ENCODE data around the gene LDB1.
A peak's percentile ranks its signal among the peaks of the same experiment; 100 is the strongest.

The LDB1 gene, protein sequence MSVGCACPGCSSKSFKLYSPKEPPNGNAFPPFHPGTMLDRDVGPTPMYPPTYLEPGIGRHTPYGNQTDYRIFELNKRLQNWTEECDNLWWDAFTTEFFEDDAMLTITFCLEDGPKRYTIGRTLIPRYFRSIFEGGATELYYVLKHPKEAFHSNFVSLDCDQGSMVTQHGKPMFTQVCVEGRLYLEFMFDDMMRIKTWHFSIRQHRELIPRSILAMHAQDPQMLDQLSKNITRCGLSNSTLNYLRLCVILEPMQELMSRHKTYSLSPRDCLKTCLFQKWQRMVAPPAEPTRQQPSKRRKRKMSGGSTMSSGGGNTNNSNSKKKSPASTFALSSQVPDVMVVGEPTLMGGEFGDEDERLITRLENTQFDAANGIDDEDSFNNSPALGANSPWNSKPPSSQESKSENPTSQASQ

DNA sequence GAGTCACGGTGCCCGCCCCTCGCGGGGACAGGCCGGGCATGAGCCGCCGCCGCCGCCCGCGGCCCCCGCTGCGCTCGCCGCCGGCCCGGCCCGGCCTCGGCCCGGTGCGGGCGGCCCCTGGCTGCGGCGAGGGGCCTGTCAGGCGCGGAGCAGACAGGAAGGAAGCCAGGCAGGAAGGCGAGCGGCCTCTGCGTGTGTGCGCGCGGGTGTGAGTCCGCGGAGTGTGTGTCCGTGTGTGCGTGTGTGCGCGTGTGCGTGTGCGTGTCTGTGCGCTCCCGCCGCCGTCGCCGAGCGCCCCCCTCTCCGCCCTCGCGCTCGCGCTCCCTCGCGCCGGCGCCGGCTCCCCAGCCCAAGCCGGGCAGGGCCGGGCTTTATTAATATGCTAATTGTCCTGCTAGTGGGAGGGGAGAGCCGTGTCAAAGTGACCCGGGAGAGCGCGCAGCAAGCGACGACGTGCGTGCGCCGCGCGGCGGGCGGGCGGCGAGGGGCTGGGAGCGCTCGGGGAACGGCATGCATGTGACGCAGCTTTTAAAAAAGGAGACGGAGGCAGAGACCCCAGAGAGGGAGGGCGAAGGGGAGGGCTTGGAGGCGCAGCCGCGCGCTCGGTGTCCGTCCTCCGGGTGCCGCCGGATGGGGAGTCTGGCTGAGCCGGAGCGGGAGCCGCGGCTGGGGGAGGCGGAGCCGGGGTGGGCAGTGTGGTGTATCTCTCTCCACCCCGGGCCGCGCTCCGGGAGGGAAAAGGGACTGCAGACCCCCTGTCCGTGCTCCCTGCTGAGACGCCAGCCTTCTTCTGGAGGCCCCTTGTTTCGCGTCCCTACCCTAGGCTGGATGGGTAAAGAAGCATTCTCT, at the start of gene LDB1:
Gene LDB1, minus strand, starts transcription at position 227 of the 849 bp plus-strand sequence. CDS start 258 bp downstream, outside the sequence.
- no peak for DNase-seq

DNA sequence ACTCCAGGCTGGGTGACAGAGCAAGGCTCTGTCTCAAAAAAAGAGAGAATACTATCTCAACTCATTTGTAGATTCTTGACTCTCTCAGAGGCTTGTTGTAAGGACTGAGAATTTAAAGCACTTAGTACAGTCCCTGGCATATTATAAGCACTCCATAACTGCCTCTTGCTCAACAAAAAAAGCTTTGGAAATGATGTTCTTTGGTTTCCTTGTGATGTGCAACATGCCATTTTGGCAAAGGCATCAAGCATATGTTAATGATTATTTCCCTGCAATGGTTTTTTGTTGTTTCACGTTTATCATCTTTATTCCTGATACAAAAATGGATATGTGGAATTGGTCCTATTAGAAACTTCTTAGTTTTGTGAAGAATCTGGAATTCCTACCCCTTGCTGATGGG, 47.7 kb upstream of the LDB1 start:
- DNase-seq: no peak

DNA sequence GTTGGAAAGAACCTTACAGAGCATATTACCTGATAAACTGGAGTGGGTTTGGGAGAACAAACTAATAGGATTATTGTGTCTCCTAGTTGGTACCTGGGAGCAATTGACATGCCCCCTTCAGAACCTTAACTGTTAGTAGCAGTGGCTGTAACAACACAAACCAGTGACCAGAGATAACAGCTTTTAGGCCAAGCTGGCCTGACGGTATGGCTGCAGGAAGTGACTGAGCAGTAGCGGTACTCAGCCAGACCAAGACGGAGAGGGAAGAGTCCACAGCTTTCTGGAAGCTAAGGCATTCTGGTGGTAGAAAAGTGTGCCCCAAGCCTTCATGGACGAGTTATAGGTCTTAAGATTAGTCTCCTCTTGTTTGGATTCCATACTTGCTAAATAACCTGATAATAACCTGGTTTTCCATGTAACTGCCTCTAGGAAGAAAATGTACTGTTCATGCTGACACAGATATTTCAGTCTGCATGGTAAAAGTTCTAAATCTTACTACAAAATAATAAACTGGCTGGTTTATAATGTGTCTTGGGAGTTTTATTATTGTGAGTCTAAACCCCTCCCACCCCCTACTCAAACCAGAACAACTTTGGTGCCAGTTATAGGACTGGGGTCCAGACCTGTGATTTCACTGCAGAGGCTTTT, 43.3 kb upstream of the LDB1 start:
- no peak for DNase-seq

DNA sequence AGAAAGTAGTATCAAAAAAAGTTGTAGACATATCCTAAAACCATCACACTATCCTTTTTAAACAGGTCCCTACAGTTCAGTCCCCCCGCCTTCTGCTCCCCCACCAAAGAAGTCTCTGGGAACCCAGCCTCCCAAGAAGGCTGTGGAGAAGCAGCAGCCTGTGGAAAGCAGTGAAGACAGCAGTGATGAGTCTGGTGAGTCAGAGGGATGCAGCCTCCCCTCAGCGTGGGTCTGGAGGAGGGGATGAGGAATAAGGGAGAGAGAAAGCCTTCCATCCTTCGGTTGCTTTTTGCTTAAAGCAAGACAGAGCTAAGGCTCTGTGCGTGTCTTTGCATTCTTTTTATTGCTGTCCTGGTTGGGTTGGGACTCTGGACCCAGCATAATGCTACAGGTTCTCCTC, 39.7 kb upstream of the LDB1 start:
- DNase-seq: no peak

DNA sequence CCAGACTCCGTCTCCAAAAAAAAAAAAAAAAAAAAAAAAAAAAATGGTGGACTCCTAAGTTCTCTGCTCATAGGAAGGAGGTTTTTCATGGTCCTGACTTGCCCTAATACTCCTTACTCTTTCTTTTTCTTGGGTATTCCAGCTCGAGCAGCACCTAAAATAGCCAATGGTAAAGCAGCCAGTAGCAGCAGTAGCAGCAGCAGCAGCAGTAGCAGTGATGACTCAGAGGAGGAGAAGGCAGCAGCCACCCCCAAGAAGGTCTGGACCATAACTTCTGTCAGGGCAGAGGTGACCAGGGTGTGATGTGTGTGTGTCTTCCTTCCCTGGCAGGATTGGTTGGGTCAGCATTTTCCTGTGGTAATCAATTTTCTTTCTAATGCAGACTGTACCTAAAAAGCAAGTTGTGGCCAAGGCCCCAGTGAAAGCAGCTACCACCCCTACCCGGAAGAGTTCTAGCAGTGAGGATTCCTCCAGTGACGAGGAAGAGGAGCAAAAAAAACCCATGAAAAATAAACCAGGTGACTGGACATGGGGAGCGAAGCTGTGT, 39.0 kb upstream of the LDB1 start:
- no peak for DNase-seq

DNA sequence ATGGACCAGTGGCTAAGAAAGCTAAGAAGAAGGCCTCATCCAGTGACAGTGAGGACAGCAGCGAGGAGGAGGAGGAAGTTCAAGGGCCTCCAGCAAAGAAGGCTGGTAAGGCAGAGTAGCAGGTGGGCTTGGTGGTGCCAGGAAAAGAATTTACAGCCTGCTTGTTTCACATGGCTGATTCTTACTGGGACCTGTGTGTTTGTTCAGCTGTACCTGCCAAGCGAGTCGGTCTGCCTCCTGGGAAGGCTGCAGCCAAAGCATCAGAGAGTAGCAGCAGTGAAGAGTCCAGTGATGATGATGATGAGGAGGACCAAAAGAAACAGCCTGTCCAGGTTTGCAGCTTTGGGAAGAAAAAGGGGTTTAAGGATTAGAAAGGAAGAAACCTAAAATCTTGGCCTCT, 37.1 kb upstream of the LDB1 start:
- no peak for DNase-seq

- DNase-seq: no peak
Measured at GRCh38 chr10:102154466-102155116, 34.4 kb upstream of the LDB1 start.

- DNase-seq: no peak
Measured at GRCh38 chr10:102153093-102153620, 33.0 kb upstream of the LDB1 start.

GRCh38 chr10:102152545-102152890, 32.4 kb upstream of the LDB1 start:
- no peak for DNase-seq

- DNase-seq: peak; percentile 86
Measured at GRCh38 chr10:102151774-102152544, 31.8 kb upstream of the LDB1 start, which contains the start of gene NOLC1. TSS of gene NOLC1 (plus strand) at chr10:102152389. CDS start at chr10:102152411, 22 bp downstream.

DNA sequence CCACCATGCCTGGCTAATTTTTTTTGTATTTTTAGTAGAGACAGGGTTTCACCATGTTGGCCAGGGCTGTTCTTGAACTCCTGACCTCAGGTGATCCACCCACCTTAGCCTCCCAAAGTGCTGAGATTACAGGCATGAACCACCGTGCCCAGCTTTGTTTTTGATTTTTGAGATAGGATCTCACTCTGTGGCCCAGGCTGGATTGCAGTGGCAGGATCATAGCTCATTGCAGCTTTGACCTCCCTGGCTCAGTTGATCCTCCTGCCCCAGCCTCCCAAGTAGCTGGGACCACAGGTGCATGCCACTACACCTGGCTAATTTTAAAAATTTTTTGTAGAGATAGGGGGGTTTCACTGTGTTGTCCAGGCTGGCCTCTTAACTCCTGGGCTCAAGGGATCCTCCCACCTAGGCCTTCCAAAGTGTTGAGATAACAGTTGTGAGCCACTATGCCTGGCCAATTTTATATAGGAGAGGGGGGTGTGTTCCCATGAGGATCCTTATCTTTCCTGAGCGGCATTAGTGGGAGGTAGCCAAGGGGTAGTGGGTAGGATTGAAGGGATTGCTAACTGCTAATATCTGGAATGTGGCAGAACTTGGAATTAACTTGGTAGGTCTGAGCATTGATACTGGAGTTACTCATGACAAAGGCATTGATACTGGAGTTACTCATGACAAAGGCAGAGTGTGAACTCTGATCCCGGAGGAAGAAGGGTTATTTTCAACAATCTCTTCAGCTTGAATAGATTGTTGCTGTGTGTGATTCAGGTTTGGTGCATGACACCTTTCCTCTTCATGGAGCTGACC, 31.0 kb upstream of the LDB1 start:
- no peak for DNase-seq

DNA sequence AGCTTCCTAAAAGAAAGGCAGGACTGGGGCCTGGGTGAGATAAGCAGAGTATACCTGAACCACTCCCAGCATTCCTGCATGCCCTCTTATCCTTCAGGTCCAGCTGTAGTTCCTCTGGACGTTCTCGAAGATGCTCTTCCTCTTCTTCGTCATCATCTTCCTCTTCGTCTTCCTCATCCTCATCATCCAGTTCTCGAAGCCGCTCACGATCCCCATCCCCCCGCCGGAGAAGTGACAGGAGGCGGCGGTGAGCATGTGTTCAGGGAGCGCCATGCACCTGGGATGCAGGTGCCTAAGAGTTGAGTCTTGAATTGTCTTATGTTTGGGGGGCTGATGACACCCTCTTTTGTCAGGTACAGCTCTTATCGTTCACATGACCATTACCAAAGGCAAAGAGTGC, 28.1 kb upstream of the LDB1 start:
- DNase-seq: no peak

DNA sequence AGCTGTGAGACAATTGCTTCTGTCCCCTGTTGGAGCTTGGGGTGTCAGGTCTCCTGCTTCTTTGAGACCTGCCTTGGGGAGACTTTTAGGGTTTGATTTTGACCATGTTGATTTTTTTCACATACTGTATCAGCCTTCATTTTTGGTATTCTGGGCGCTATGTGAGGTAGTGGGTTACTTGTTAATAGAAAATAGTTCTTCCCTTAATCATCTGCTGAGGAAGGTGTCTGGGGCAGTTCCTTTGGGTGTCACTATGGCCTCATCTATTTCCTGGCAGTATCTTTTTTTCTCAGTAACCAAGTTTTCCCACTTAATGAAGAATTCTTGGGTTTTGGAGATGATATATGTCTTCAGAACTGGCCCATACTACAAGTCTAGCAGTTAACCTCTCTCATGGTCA, 27.4 kb upstream of the LDB1 start:
- no peak for DNase-seq

DNA sequence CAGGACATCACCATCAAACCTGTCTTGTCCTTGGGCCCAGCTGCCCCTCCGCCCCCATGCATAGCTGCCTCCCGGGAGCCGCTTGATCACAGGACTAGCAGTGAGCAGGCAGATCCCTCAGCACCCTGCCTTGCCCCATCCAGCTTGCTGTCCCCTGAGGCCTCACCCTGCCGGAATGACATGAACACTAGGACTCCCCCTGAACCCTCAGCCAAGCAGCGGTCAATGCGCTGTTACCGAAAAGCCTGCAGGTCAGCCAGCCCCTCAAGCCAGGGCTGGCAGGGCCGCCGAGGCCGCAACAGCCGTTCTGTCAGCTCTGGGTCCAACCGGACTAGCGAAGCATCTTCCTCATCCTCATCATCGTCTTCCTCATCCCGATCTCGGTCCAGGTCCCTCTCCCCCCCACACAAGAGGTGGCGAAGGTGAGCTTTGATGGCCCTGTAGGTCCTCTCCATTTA, 26.8 kb upstream of the LDB1 start:
- DNase-seq: no peak

GRCh38 chr10:102141583-102142107, 21.5 kb upstream of the LDB1 start:
- DNase-seq: no peak

- no peak for DNase-seq
Measured at GRCh38 chr10:102140913-102141540, 20.9 kb upstream of the LDB1 start.

GRCh38 chr10:102140218-102140617, 20.1 kb upstream of the LDB1 start:
- DNase-seq: no peak

DNA sequence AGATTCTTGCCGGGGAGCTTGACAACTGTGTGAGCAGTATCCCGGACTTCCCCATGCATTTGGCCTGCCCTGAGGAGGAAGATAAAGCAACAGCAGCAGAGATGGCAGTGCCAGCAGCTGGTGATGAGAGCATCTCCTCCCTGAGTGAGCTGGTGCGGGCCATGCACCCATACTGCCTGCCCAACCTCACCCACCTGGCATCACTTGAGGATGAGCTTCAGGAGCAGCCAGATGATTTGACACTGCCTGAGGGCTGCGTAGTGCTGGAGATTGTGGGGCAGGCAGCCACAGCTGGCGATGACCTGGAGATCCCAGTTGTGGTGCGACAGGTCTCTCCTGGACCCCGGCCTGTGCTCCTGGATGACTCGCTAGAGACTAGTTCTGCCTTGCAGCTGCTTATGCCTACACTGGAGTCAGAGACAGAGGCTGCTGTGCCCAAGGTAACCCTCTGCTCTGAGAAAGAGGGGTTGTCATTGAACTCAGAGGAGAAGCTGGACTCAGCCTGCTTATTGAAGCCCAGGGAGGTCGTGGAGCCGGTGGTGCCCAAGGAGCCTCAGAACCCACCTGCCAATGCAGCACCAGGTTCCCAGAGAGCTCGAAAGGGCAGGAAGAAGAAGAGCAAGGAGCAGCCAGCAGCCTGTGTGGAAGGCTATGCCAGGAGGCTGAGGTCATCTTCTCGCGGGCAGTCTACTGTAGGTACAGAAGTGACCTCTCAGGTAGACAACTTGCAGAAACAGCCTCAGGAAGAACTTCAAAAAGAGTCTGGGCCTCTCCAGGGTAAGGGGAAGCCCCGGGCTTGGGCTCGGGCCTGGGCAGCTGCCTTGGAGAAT, 19.3 kb upstream of the LDB1 start:
- DNase-seq: no peak

DNA sequence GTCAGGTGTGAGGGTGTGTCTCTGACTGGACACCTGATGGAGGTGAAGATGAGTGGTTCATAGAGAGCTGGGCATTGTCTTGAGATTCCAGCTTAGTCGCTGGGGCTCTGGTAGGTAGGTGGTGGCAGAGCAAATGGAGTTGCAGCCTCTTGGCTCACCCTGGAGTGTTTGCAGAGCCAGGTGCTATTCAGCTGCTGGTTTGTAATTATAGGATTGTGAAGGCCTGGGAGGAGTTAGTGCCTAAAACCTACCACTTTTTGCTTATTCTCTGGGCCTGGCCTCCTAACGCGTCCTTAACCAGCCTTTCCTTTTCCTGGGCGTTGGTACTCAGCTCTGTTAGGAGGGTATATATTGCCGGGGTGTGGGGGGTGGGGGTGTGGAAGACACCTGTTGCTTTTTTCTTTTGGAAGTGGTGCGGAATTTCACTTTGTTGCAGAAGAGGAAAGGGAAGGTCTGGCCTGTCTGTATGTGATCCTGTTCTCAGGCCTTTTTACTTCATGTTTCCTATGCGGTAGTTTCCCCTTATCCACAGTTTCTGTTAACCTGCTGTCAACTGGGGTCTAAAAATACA, 15.9 kb upstream of the LDB1 start:
- DNase-seq: peak; percentile 42
